GM10266 (cell line): Measurements from ENCODE around the gene MRPS34.

Source experiments
- DNase-seq: peaks from one replicate; pipeline ENCODE4 v3.0.0; 2012; ENCODE audit errors: extremely low spot score
- TF ChIP-seq, protein P1 (sequence below): IDR thresholded peaks from 2 replicates; pipeline ENCODE4 v1.5.1; 2012; ENCODE audit warnings: mild to moderate bottlenecking, low read depth; ENCODE audit not compliant: control insufficient read depth, insufficient read depth; ENCODE audit errors: missing control alignments

Gene MRPS34

DNA sequence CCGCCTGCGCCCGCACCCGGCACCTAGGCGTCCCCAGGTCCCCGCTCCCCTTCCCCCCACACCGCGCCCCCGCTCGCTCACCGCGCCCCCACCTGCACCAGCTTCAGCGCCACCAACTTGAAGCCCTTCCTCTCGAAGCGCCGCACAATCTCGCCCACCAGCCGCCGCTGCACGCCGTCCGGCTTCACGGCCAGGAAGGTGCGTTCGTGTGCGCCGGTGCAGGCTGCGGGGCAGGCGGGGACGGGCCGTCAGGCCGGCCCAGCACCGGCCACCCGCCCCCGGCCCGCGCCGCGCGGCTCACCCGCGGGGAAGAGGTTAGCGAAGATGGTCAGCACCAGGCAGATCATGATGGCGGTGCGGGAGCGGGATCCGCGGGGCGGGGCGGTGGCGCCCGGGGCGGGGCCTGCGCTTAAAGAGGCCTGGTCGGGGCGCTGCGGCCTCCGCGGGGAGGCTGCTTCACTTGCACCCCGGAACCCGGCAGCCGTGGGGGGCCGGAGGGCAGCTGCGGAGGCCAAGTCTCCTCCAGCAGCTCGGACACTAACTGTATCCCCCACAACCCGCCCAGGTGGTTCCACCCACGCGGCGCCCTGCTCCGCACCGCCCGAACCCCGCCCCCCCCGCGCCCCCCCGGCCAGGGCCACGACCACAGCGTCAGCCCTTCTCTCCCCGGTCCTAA is 1.6 kb downstream of the MRPS34 start, which contains the start of gene NME3:
TSS of gene NME3 (minus strand) at position 356 of the 676 bp plus-strand sequence. CDS start at position 347, 9 bp downstream.
- peak; percentile 94 for DNase-seq
- TF ChIP-seq, protein P1, sequence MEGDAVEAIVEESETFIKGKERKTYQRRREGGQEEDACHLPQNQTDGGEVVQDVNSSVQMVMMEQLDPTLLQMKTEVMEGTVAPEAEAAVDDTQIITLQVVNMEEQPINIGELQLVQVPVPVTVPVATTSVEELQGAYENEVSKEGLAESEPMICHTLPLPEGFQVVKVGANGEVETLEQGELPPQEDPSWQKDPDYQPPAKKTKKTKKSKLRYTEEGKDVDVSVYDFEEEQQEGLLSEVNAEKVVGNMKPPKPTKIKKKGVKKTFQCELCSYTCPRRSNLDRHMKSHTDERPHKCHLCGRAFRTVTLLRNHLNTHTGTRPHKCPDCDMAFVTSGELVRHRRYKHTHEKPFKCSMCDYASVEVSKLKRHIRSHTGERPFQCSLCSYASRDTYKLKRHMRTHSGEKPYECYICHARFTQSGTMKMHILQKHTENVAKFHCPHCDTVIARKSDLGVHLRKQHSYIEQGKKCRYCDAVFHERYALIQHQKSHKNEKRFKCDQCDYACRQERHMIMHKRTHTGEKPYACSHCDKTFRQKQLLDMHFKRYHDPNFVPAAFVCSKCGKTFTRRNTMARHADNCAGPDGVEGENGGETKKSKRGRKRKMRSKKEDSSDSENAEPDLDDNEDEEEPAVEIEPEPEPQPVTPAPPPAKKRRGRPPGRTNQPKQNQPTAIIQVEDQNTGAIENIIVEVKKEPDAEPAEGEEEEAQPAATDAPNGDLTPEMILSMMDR, result no peak

DNA sequence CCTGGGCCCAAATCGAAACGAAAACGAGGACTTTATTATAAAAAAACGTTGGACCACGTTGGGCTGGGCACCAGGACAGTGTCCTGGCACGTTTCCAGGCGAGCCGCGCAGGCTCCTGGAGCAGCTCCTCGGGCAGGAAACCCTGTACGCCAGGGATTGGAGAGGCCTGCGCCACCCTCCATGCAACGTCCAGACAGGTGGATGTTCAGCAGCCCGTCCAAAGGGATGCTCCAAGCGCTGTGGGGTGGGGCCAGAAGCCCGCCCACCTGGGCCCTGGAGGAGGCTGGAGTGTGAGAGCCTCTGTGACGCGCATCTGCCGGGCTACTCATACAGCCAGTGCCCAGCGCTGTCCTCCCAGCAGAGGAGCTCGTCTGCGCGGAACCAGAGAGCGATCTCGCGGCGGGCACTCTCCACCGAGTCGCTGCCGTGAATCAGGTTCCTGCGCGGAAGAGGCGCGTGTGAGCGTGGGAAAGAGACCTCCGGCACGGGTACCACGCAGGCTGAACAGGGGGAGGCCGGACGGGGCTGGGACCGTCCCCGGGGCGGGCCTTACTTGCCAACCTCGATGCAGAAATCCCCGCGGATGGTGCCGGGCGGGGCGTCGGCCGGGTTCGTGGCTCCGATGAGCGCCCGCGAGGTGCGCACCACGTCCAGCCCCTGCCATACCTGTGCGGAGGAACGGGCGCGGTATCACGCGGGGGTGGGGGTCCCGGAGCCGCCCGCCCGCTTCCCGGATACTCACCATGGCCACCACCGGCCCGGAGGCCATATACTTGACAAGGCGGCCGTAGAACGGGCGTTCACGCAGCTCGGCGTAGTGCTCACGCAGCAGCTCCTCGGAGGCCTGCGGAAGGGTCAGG is 2.4 kb downstream of the MRPS34 start:
- peak; percentile 86 for DNase-seq
- TF ChIP-seq, protein P1, result no peak

- DNase-seq, result no peak
- TF ChIP-seq, protein P1, result no peak
Observed at GRCh38 chr16:1769402-1770300, 3.3 kb downstream of the MRPS34 start.

DNA sequence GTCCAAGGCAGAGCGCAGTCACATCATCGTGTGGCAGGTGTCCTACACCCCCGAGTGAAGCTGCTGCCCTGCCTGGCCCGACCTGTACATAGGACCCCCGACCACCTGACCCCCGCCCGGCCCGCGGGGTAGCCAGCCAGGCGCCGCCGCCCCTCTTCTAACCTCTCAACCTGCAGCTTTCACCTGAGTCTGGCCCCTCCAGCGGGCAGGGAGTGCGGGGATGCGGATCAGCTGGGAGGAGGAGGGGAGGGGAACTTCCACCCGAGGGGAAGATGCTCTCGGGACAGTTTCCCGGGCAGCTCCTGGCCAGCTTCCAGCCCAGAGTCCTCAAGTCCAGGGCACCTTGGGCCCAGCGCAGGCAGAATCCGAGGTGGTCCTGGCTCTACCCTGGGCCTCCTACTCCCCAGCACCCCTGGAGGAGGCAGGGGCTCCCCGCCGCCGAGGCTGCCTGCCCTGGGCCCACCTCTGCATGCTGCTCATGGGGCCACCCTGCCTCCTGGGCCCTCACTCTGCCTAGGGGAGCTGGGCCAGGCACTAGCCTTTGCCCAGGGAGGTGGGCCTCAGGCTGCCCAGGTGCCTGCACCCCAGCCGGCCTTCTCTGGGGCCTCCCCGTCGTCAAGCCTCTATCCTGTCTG is 4.0 kb downstream of the MRPS34 start:
- TF ChIP-seq, protein P1, result no peak
- DNase-seq, result no peak

GRCh38 chr16:1768061-1768766 is 4.7 kb downstream of the MRPS34 start:
- no peak for DNase-seq
- TF ChIP-seq, protein P1, result no peak
